Kidney capillary endothelial cell (primary cell): ENCODE data around the gene CHST3.
"Not testable (repeated sequence)": the region's sequence is repeated elsewhere in the genome, so short reads cannot be mapped to it uniquely, and the experiment has no call there.

Experiments used
- DNase-seq: peaks from one replicate; pipeline ENCODE4 v3.0.0-alpha.2; 2018; ENCODE audit warnings: low spot score

Gene CHST3

GRCh38 chr10:71964098-71964742, at the start of gene CHST3:
Gene CHST3, plus strand, starts transcription at chr10:71964395. Its CDS starts 41,448 bp downstream, at chr10:72005843.
- peak; percentile 48 for DNase-seq

- no peak for DNase-seq
Measured at GRCh38 chr10:71916827-71917226, 47.4 kb upstream of the CHST3 start.

GRCh38 chr10:71918992-71919391, 45.2 kb upstream of the CHST3 start:
- no peak for DNase-seq

- not testable (repeated sequence) for DNase-seq
Measured at GRCh38 chr10:71919956-71920539, 44.1 kb upstream of the CHST3 start.

GRCh38 chr10:71920540-71921323, 43.5 kb upstream of the CHST3 start:
- DNase-seq = no peak

- no peak for DNase-seq
Measured at GRCh38 chr10:71921324-71922027, 42.7 kb upstream of the CHST3 start.

GRCh38 chr10:71923138-71923692, 41.0 kb upstream of the CHST3 start:
- DNase-seq = no peak

GRCh38 chr10:71924771-71925170, 39.4 kb upstream of the CHST3 start:
- no peak for DNase-seq

- no peak for DNase-seq
Measured at GRCh38 chr10:71927159-71927558, 37.0 kb upstream of the CHST3 start.

GRCh38 chr10:71927776-71928592, 36.2 kb upstream of the CHST3 start:
- no peak for DNase-seq

GRCh38 chr10:71931295-71931694, 32.9 kb upstream of the CHST3 start:
- no peak for DNase-seq

GRCh38 chr10:71933651-71934050, 30.5 kb upstream of the CHST3 start:
- no peak for DNase-seq

- DNase-seq = no peak
Measured at GRCh38 chr10:71938211-71938610, 26.0 kb upstream of the CHST3 start.

GRCh38 chr10:71939304-71939703, 24.9 kb upstream of the CHST3 start:
- no peak for DNase-seq

GRCh38 chr10:71939861-71940474, 24.2 kb upstream of the CHST3 start:
- no peak for DNase-seq

GRCh38 chr10:71940752-71941151, 23.4 kb upstream of the CHST3 start:
- DNase-seq = no peak

GRCh38 chr10:71941318-71941717, 22.9 kb upstream of the CHST3 start:
- DNase-seq = no peak

GRCh38 chr10:71945819-71946474, 18.2 kb upstream of the CHST3 start:
- no peak for DNase-seq

- no peak for DNase-seq
Measured at GRCh38 chr10:71946700-71947099, 17.5 kb upstream of the CHST3 start.

- no peak for DNase-seq
Measured at GRCh38 chr10:71948496-71949067, 15.6 kb upstream of the CHST3 start.
